ENCODE measurements around the gene LAMA5.

Gene LAMA5

DNA sequence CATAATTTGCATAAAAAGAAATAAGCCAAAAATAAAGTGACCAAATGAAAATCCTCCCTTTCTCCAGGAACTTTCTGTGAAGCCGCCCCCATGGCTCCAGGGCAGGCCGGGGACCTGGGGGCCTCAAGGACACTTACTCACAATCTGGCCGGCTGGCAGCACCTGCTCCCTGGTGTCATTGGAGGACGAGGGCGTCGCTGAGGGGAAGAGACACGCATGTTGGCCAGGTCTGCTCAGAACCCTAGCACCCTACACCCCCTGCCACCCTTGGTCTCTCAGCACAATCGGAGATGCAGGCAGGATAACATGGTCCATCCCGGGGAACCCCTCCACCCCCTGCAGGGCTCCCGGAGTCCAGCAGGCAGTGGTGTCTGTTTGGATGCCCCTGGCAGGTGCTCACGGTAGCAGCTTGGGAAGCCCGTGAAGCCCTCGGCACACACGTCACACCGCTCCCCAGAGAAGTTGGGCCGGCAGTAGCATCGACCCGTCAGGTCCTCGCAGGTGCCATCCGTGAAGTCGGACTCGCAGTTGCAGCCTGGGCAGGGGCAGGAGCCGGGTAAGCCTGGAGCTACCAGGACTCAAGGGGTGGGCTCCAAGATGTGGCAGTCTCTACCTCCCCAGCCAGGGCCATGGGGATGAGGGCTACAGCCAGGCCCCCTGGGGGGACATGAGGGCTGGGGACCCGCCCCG lies 21.3 kb downstream of the LAMA5 start:
- no peaks in the 10 kb centered on the region for H3K4me1 ChIP-seq (ENCODE audit: insufficient read depth, low read length)
- no peaks in the 10 kb centered on the region for H3K27me3 ChIP-seq (ENCODE audit: insufficient read depth, low read length)
- H3K9me3 ChIP-seq (ENCODE audit: insufficient read depth, low read depth, low read length): peaks cover 4% of the 10 kb centered on the region; the same call in 1 of the 2 replicates
- H3K4me3 ChIP-seq (ENCODE audit: low read length): no peak overlapping the region
- 93% methylated on average over 25 of the region's 25 CpGs for WGBS
- H3K36me3 ChIP-seq (ENCODE audit: insufficient read depth, low read length): peaks cover 85% of the 10 kb centered on the region
- no peak overlapping the region for H3K9ac ChIP-seq (ENCODE audit: low read depth, low read length)
- H3K27ac ChIP-seq (ENCODE audit: low read depth, low read length): no peak overlapping the region

DNA sequence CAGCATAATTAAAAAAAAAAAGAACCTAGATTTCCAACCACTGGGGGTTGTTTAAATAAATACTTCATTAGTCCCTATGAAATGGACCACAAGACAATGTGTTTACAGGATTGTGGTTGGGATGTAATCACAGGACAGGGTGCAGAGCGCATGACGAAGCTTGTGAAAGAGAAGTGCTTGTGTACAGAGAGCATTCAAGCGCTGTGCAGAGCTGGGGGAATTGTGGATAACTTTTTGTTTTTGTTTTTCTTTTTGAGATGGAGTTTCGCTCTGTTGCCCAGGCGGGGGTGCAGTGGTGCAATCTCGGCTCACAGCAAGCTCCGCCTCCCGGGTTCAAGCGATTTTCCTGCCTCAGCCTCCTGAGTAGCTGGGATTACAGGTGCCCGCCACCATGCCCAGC lies 22.3 kb downstream of the LAMA5 start:
- no peaks in the 10 kb centered on the region for H3K4me1 ChIP-seq (ENCODE audit: insufficient read depth, low read length)
- H3K9me3 ChIP-seq (ENCODE audit: insufficient read depth, low read depth, low read length): peaks cover 4% of the 10 kb centered on the region; the same call in 1 of the 2 replicates
- WGBS: 93% methylated on average over 10 of the region's 10 CpGs
- no peak overlapping the region for H3K27ac ChIP-seq (ENCODE audit: low read depth, low read length)
- no peak overlapping the region for H3K4me3 ChIP-seq (ENCODE audit: low read length)
- peaks cover 84% of the 10 kb centered on the region for H3K36me3 ChIP-seq (ENCODE audit: insufficient read depth, low read length)
- H3K9ac ChIP-seq (ENCODE audit: low read depth, low read length): no peak overlapping the region
- no peaks in the 10 kb centered on the region for H3K27me3 ChIP-seq (ENCODE audit: insufficient read depth, low read length)

DNA sequence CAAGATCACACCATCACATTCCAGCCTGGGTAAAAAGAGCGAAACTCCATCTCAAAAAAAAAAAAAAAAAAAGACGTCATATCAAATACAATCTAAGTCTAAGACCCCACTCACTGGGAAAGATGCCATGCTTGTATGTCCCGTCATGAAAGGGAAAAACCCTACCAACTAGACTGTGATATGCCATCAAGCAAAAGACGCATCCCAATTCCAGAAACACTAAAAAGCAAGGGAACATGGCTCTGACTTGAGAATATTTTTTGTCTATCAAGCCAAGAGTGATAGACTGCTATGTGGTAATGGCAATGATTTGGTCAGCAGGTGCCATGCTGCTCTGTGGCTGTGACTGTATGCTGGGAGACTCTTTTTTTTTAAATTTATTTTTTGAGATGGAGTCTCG lies 23.0 kb downstream of the LAMA5 start:
- Histone ChIP-seq H3K9ac (ENCODE audit: low read depth, low read length) (no peak overlapping the region), H3K27me3 (ENCODE audit: insufficient read depth, low read length) (no peaks in the 10 kb centered on the region), H3K36me3 (ENCODE audit: insufficient read depth, low read length) (peaks cover 86% of the 10 kb centered on the region), H3K4me1 (ENCODE audit: insufficient read depth, low read length) (no peaks in the 10 kb centered on the region), H3K9me3 (ENCODE audit: insufficient read depth, low read depth, low read length) (peaks cover 4% of the 10 kb centered on the region; the same call in 1 of the 2 replicates), H3K27ac (ENCODE audit: low read depth, low read length) (no peak overlapping the region), H3K4me3 (ENCODE audit: low read length) (no peak overlapping the region)
- 91% methylated on average over 5 of the region's 5 CpGs for WGBS

DNA sequence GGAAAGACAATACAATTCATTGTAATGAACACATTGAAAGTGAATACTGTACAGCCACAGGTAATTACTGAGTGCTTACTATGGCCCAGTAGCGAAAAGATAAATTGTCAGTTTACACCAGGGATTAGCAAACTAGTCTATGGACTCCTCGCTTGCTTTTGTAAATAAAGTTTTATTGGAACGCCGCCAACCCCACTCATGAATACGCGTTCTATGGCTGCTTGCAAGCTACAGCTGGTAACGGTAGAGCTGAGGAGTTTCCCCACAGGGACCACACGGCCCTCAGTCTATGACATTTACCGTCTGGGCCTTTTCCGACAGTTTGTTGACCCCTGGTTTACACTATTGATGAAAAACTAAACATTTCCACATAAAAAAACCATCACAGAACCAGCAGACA lies 24.2 kb downstream of the LAMA5 start:
- H3K9ac ChIP-seq (ENCODE audit: low read depth, low read length): no peak overlapping the region
- H3K9me3 ChIP-seq (ENCODE audit: insufficient read depth, low read depth, low read length): no peaks in the 10 kb centered on the region
- H3K36me3 ChIP-seq (ENCODE audit: insufficient read depth, low read length): peaks cover 89% of the 10 kb centered on the region
- WGBS: 97% methylated on average over 10 of the region's 10 CpGs
- H3K4me3 ChIP-seq (ENCODE audit: low read length): no peak overlapping the region
- H3K4me1 ChIP-seq (ENCODE audit: insufficient read depth, low read length): no peaks in the 10 kb centered on the region
- H3K27ac ChIP-seq (ENCODE audit: low read depth, low read length): no peak overlapping the region
- no peaks in the 10 kb centered on the region for H3K27me3 ChIP-seq (ENCODE audit: insufficient read depth, low read length)

DNA sequence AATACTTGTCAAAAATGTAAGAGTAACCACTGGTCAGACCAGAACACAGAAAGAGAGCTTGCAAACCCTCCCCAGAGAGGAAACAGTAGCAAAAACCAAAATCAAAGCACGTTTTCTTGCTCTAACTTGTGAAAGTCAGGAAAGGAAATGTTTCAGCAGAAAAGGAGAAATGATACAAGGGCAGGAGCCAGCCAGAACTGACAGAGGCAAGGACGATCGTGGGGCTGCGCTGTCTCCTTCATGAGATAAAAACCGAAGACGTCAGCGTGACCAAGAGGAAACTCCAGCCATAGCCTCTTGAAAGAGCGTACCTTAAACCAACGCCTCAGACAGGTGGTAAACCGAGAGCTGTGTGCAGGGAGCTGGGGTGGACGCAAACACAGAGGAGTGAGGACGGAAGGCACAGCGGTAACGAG lies 27.5 kb downstream of the LAMA5 start:
- H3K27me3 ChIP-seq (ENCODE audit: insufficient read depth, low read length): no peaks in the 10 kb centered on the region
- H3K9ac ChIP-seq (ENCODE audit: low read depth, low read length): no peak overlapping the region
- no peaks in the 10 kb centered on the region for H3K4me1 ChIP-seq (ENCODE audit: insufficient read depth, low read length)
- H3K36me3 ChIP-seq (ENCODE audit: insufficient read depth, low read length): peaks cover 90% of the 10 kb centered on the region
- H3K27ac ChIP-seq (ENCODE audit: low read depth, low read length): no peak overlapping the region
- H3K4me3 ChIP-seq (ENCODE audit: low read length): no peak overlapping the region
- no peaks in the 10 kb centered on the region for H3K9me3 ChIP-seq (ENCODE audit: insufficient read depth, low read depth, low read length)
- WGBS: 87% methylated on average over 14 of the region's 14 CpGs

DNA sequence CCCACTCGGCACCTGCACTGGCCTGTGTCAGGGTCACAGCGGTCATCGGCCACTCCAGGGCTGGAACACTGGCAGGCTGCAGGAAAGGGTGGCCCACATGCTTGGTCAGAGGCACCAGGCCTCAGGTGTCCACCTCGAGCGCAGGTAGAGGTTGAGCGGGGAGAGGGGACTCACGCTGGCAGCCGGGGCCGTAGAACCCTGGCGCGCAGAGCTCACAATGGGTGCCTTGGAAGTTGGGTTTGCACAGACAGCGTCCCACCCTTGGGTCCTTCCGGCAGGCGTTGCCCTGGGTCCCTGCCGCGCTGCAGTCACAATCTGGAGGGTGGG lies 28.9 kb downstream of the LAMA5 start:
- 97% methylated on average over 16 of the region's 16 CpGs for WGBS
- Histone ChIP-seq H3K4me1 (ENCODE audit: insufficient read depth, low read length) (no peaks in the 10 kb centered on the region), H3K27ac (ENCODE audit: low read depth, low read length) (no peak overlapping the region), H3K9ac (ENCODE audit: low read depth, low read length) (no peak overlapping the region), H3K27me3 (ENCODE audit: insufficient read depth, low read length) (no peaks in the 10 kb centered on the region), H3K36me3 (ENCODE audit: insufficient read depth, low read length) (peaks cover 85% of the 10 kb centered on the region), H3K9me3 (ENCODE audit: insufficient read depth, low read depth, low read length) (no peaks in the 10 kb centered on the region), H3K4me3 (ENCODE audit: low read length) (no peak overlapping the region)

DNA sequence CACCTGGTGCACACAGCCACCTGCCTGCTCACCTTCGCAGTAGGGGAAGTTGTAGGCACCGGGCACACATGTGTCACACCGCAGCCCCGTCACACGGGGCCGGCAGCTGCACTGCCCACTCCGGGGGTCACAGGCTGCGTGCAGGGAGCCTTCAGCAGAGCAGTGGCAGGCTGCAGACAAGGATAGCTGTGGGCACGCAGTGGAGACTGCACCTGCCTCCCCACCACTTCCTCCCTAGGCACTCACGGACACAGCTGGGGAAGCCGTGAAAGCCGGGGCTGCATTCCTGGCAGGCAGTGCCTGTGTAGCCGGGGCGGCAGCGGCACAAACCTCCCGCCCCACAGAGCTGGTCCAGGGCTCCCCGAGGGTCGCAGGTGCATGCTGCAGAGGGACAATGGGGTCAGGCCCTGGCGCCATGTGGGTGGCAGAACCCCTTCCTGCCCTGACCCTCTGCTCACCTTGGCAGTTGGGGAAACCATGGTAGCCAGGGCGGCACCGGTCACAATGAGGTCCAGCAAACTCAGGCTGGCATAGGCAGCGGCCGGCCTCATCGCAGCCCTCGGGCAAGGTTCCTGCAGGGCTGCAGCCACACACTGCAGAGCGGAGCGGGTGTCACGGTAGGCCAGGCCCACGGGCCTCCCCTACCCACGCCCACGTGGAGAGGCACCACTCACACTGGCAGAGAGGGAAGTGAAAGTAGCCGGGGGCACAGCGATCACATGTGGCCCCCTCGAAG lies 29.4 kb downstream of the LAMA5 start:
- 95% methylated on average over 34 of the region's 34 CpGs for WGBS
- Histone ChIP-seq H3K27ac (ENCODE audit: low read depth, low read length) (no peak overlapping the region), H3K9ac (ENCODE audit: low read depth, low read length) (no peak overlapping the region), H3K4me1 (ENCODE audit: insufficient read depth, low read length) (no peaks in the 10 kb centered on the region), H3K36me3 (ENCODE audit: insufficient read depth, low read length) (peaks cover 85% of the 10 kb centered on the region), H3K27me3 (ENCODE audit: insufficient read depth, low read length) (no peaks in the 10 kb centered on the region), H3K4me3 (ENCODE audit: low read length) (no peak overlapping the region), H3K9me3 (ENCODE audit: insufficient read depth, low read depth, low read length) (no peaks in the 10 kb centered on the region)

DNA sequence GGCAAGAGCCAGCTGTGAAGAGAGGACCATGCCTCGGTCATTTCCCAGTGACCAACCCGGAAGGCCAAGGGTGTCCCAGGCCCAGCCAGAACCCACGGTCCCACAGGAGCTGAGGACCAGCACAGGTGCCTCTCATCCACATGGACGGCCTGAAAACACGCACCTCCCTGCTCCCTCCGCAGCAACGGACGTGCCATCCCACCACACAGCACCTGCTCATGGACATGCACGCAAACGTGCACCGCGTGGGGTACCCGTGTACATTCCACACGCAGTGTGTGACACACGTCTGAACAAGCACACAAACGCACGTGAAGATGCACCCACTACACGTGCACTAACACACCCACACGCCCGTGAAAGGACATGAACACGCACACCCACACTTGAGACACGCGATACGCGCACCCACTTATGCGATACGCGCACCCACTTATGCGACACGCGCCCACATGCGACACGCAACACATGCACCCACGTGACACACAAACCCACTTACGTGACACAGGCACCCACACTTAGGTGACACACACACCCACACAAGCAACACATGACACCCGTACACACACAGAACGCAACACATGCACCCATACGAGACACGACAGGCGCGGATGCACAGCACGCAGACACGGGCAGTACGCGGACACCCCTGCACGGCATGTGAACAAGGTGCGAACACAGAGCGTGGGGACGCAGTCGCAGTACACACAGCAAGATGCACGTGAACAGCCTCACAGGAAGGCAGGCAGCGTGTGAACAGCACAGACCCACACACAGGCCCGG lies 30.1 kb downstream of the LAMA5 start:
- Histone ChIP-seq H3K27me3 (ENCODE audit: insufficient read depth, low read length) (no peaks in the 10 kb centered on the region), H3K4me1 (ENCODE audit: insufficient read depth, low read length) (no peaks in the 10 kb centered on the region), H3K9ac (ENCODE audit: low read depth, low read length) (no peak overlapping the region), H3K27ac (ENCODE audit: low read depth, low read length) (no peak overlapping the region), H3K4me3 (ENCODE audit: low read length) (no peak overlapping the region), H3K36me3 (ENCODE audit: insufficient read depth, low read length) (peaks cover 89% of the 10 kb centered on the region), H3K9me3 (ENCODE audit: insufficient read depth, low read depth, low read length) (no peaks in the 10 kb centered on the region)
- 97% methylated on average over 53 of the region's 53 CpGs for WGBS

DNA sequence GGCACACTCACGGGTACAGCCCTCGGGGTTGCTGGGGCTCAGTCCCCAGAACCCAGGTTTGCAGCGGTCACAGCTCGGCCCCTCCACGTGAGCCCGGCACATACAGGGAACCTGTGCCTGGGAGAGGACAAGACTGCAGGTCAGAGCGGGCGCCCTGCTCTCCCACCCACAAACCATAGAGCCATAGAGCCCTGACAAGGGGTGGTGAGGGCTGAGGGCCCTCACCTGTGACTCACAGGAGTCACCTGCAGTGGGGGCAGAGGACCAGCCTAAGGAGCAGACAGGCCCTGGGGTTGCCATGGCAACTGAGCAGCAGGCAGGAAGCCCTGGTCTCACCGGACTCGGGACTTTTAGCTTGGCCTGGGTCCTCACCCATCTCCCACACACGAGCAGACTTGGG lies 30.8 kb downstream of the LAMA5 start:
- Histone ChIP-seq H3K36me3 (ENCODE audit: insufficient read depth, low read length) (peaks cover 89% of the 10 kb centered on the region), H3K4me1 (ENCODE audit: insufficient read depth, low read length) (no peaks in the 10 kb centered on the region), H3K9ac (ENCODE audit: low read depth, low read length) (no peak overlapping the region), H3K9me3 (ENCODE audit: insufficient read depth, low read depth, low read length) (no peaks in the 10 kb centered on the region), H3K27me3 (ENCODE audit: insufficient read depth, low read length) (no peaks in the 10 kb centered on the region), H3K27ac (ENCODE audit: low read depth, low read length) (no peak overlapping the region), H3K4me3 (ENCODE audit: low read length) (no peak overlapping the region)
- WGBS: 93% methylated on average over 11 of the region's 11 CpGs

DNA sequence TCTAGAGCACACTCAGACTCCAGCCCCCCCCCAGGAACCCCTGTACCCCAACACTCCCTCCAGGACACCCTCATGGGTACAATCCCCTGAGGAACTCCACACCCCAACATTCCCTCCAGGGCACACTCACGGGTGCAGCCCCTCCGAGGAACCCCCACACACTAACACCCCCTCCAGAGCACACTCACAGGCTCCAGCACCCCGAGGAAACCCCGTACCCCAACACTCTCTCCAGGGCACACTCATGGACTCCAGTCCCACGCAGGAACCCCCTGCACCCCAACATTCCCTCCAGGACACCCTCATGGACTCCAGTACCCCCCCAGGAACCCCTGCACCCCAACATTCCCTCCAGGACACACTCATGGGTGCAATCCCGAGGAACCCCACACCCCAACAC lies 31.6 kb downstream of the LAMA5 start:
- no peaks in the 10 kb centered on the region for H3K9me3 ChIP-seq (ENCODE audit: insufficient read depth, low read depth, low read length)
- WGBS: 94% methylated on average over 6 of the region's 6 CpGs
- no peaks in the 10 kb centered on the region for H3K27me3 ChIP-seq (ENCODE audit: insufficient read depth, low read length)
- H3K4me1 ChIP-seq (ENCODE audit: insufficient read depth, low read length): no peaks in the 10 kb centered on the region
- no peak overlapping the region for H3K27ac ChIP-seq (ENCODE audit: low read depth, low read length)
- no peak overlapping the region for H3K4me3 ChIP-seq (ENCODE audit: low read length)
- no peak overlapping the region for H3K9ac ChIP-seq (ENCODE audit: low read depth, low read length)
- peaks cover 87% of the 10 kb centered on the region for H3K36me3 ChIP-seq (ENCODE audit: insufficient read depth, low read length)

DNA sequence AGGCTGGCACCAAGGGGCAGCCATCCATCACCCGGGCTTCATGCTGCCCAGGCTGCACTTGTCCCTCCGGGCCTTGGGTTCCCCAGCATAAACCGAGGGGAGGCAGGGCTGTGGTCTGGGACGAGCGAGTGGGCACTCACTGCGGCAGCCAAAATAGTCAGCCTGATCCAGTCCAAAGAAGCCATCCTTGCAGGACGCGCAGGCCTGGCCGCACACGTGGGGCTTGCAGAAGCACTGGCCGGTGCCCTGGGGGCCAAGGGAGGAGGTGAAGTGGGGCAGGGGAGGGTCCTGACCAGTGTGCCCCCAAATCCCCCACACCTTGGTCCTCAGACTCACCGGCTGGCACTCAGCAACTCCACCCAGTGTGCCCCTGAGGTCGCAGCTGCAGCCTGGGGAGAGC lies 32.2 kb downstream of the LAMA5 start:
- 96% methylated on average over 13 of the region's 13 CpGs for WGBS
- Histone ChIP-seq H3K36me3 (ENCODE audit: insufficient read depth, low read length) (peaks cover 87% of the 10 kb centered on the region), H3K9ac (ENCODE audit: low read depth, low read length) (no peak overlapping the region), H3K4me3 (ENCODE audit: low read length) (no peak overlapping the region), H3K27ac (ENCODE audit: low read depth, low read length) (no peak overlapping the region), H3K9me3 (ENCODE audit: insufficient read depth, low read depth, low read length) (no peaks in the 10 kb centered on the region), H3K27me3 (ENCODE audit: insufficient read depth, low read length) (no peaks in the 10 kb centered on the region), H3K4me1 (ENCODE audit: insufficient read depth, low read length) (no peaks in the 10 kb centered on the region)

Measured in HUES64 (cell line).